HG02852 (cell line): Measurements from ENCODE around the gene MRPS2.
A peak's percentile ranks its signal among the peaks of the same experiment; 100 is the strongest.
"Not testable (repeated sequence)": the region's sequence is repeated elsewhere in the genome, so short reads cannot be mapped to it uniquely, and the experiment has no call there.

Source experiments
- ATAC-seq: cut with Tn5 transposase; IDR thresholded peaks from one replicate; pipeline ENCODE4 v1.9.1; 2021; ENCODE audit warnings: mild to moderate bottlenecking, moderate library complexity; ENCODE audit not compliant: unreplicated experiment

The MRPS2 gene

DNA sequence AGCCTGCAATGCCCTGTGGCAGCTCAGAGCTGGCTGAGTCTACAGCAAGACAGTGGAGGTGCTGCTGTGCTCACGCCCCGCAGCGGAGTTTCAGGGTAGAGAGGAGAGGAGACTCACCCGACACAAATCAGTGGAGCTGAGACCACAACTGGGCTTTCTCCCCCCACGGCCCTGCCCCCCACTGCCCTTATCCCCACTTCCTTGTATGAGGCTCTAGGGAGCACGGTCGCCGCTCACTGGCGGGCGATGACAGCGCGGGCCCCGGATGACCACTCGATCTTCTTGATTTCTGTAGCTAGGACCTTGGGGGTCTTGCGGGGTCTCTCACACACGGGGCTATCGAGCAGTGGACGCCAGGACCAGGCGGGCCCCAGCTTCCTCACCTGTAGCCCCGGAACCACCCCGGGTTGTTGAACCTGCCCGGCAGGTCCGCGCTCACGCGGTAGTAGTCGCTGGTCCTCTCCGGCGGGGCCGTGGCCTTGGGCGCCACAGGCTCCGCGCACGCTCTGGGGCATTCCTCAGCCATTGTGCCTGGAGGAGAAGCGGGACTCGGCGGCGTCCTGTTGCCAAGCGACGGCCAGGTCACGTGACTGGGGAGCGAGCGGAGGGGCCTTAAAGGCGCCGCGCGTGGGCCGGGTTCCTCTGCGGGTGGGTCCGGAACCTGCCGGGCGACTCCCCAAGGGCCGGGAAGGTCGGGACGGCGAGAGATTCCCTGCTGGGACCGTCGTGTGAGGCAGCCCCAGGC is 984 bp upstream of the MRPS2 start:
- peak; percentile 48 for ATAC-seq

DNA sequence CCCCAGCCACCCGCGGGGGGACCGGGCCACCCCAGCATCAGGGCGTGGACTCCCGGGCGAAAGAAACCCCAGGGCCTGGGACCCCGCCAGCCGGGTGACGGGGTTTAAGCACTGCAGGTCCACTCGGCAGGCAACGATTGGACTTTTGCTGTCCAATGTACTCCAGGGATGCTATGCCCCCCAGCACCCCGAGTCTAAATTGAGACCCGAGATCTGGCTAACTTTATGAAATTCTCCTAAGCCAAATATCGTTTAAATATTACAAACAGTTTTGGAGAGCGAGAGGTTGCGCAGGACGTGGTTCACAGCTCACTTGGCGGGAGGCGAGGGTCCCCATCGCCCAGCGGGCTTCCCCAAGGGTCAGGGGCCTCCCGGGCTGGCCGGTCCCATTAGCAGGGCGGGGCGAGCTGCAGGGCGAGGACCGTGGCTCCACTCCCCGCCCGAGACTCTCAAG is 384 bp upstream of the MRPS2 start:
- ATAC-seq, result peak; percentile 10

DNA sequence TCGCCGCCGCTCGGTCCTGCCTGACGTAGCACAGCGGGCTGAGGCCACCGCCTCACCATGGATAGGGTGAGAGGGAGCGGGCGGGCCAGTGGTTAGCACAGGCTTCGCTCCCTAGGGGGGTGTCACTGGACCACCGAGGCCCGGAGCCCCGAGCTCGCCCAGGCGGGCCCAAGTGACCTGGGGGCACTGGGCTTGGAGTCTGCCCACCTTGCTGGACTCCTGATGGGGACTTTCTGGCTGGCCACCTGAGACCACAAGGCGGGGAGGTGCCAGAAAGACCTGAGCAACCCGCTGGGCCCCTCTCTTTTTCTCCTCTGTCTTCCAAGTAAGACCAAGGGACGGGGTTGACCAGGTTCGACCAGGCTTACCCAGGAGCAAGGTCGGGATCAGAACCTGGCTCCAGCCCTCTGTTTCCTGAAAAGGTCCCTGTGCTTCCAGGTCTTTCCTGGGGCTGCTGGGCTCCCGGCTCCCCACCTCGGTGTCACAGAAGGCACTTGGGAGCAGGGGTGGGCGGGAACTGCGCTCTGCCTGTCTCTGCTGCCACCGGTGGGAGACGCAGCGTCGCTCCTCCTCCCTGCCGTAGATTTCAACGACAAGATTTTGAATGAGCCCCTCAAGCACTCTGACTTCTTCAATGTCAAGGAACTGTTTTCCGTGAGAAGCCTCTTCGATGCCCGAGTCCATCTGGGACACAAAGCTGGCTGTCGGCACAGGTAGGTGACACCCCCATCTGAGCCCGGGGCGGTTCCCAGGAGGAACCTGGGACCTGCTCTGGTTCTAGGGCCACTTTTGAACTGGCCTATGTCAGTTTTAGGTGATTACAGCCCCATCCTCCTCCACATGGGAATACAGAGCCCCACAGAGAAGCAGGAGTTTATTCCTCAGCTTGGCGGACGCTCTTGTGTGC is 1.0 kb downstream of the MRPS2 start:
- ATAC-seq, result no peak

DNA sequence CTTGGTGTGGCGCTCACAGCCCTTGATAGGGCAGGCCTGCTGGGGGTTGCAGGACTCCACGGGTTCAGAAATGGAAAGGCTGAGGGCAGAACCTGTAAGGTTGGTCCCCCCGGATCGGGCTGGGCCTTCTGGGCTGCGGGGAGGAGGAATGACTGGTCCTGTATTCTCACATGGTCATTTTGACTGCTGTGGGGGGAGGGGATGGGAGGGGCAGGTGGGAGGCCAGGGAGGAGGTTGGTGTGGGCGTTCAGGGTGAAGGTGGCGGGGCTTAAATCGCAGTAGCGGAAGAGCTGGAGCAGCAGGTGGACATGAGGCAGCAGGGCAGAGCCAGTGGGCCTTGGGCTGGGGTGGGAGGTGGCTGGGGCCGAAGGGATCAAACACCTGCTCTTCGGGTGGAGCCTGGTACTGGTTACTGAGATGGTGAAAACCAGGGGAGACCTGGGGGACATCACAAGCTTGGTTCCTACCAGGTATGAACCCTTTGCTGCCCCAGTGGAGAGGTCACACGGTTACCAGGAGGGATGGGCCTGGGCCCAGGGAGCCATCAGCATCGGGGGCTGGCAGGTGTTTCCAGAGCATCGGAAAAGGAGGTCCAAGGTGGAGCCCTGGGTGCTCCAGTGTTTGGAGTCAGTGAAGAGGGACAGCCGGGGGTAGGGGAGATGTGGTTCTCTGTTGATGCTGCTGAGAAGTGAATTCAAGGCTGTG is 1.8 kb downstream of the MRPS2 start:
- no peak for ATAC-seq

GRCh38 chr9:135502873-135503321 is 2.4 kb downstream of the MRPS2 start:
- ATAC-seq, result no peak

- ATAC-seq, result no peak
These were observed 3.1 kb downstream of the MRPS2 start for GRCh38 chr9:135503371-135504261.

- ATAC-seq, result no peak
These were observed 4.1 kb downstream of the MRPS2 start for GRCh38 chr9:135504262-135505243.

- ATAC-seq, result no peak
These were observed 5.1 kb downstream of the MRPS2 start for GRCh38 chr9:135505406-135506187.

DNA sequence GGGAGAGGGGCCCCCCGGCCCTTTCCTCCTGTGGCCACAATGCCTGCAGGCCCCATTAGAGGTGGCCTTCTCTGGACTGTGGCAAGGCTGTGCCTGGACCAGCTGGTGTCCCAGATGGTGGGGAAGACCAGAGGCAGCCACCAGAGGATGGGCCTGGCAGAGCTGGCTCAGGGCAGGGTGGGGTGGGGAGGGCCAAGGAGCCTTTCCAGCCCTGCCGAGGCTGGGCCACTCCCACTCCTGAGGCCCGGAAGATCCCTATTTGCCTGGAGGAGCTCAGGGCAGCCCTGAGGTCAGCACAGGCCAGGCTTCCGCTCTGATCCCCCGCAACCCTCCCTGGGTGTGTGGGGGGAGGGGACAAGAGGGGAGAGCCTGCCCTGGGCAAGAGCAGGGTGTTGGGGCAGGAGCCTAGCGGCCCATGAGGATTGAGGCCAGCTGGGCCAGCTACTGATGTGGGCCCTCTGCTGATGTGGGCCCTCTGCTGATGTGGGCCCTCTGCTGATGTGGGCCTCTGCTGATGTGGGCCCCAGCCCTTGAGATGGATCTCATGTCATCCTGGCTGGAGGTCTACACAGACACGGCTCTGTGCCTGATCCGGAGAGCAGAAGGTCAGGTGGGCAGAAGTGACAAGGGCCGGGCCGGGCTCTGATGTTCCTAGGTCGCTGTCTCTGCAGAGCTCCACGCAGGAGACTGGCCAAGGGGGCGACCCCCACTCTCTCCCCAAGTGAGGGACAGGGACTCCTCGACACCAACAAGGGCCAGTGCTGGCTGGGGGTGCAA is 6.0 kb downstream of the MRPS2 start:
- ATAC-seq, result no peak

GRCh38 chr9:135507104-135508035 is 6.9 kb downstream of the MRPS2 start:
- no peak for ATAC-seq

DNA sequence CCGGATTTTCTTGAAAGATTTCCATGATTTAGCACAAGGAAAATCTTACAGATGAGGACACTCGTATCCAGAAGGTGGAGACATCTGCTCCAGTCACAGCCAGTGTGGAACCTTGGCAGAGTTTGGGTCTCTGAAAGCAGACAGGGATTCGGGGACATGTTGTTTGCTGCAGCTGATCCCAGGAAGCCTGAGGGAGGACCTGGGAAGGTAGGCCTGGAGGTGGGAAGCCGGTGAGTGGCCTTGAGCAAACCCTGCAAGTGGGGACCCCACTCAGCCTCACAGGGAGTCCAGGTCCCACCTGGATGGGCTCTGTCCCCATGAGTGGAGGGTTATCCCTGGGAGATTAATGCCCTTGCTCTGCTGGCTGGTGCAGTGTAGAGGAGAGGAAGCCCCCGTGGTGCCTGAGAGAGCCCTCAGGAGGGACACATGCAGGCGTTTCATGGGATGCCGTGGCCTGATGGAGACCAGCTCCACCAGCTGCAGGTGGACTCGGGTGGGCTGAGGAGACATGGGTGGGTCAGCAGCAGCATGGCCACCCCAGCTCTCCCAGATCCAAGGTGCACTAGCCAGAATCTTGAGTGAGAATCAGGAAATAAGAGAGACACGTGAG is 7.8 kb downstream of the MRPS2 start:
- ATAC-seq, result no peak

- ATAC-seq, result no peak
These were observed 9.0 kb downstream of the MRPS2 start for GRCh38 chr9:135509458-135509857.

- no peak for ATAC-seq
These were observed 11.7 kb downstream of the MRPS2 start for GRCh38 chr9:135512241-135512603.

GRCh38 chr9:135512904-135513303 is 12.4 kb downstream of the MRPS2 start:
- no peak for ATAC-seq

- no peak for ATAC-seq
These were observed 12.9 kb downstream of the MRPS2 start for GRCh38 chr9:135513351-135513846.

DNA sequence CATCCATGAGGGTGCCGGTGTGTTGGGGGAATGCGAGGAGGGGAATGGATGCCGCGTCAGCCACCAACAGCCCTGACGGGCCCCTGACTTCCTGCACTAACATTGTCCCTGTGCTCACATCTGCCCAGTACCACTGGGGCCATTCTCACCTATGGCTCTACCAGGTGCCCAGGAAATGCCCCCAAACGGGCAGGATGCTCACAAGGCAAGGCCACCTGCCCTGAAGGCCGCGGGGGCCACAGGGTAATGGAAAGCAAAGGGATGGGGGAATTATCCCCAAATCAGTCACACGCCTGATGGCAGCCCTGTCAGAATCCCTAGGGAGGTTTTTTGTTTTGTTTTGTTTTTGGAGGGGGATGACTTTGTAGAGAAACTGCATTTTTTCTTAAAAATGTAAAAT is 13.4 kb downstream of the MRPS2 start:
- ATAC-seq, result not testable (repeated sequence)
